Esophagus squamous epithelium (tissue), 5 donors: ENCODE data around the gene MEGF9. TPM values are rescaled to one million over a fixed set of nuclear protein-coding genes. Genes with fewer than 3 reads are reported as not detected.

Experiments
- DNase-seq: peaks from one replicate; lab custom pipeline; 2025; lab: John Stamatoyannopoulos, UW
- H3K27ac ChIP-seq, 4 donors: fragments of 200-600 bp; sonication (generic); one replicate each; pipeline ENCODE4 v1.5.1; 2016 to 2019; ENCODE audit warnings: mild to moderate bottlenecking in 1 of 4
- H3K27me3 ChIP-seq, 4 donors: fragments of 200-600 bp; sonication (generic); 1 replicate in 3 of 4; 2 replicates in 1 of 4; pipeline versions ENCODE4 v1.5.1 to v1.6.0; 2017 to 2021; ENCODE audit warnings: antibody characterized with exemption in 1 of 4
- H3K36me3 ChIP-seq, 3 donors: fragments of 200-600 bp; sonication (generic); one replicate each; pipeline ENCODE4 v1.5.1; 2016 to 2019
- H3K4me1 ChIP-seq, 3 donors: fragments of 200-600 bp; sonication (generic); one replicate each; pipeline ENCODE4 v1.5.1; 2017 to 2019
- H3K4me3 ChIP-seq, 4 donors: fragments of 200-600 bp; sonication (generic); 1 replicate in 3 of 4; 2 replicates in 1 of 4; pipeline ENCODE4 v1.5.1; 2016 to 2019; ENCODE audit warnings: mild to moderate bottlenecking in 2 of 4, moderate library complexity in 1 of 4
- H3K9me3 ChIP-seq, 3 donors: fragments of 200-600 bp; sonication (generic); one replicate each; pipeline ENCODE4 v1.5.1; 2016 to 2019
- CTCF ChIP-seq, 6 experiments: fragments of 450-650 bp in 4 of 6; fragments of 200-600 bp in 2 of 6; sonication (generic) in 2 of 6; IDR thresholded peaks; one replicate each; pipeline ENCODE4 v1.5.1; 2016 to 2019; ENCODE audit warnings: antibody characterized with exemption in 6 of 6, mild to moderate bottlenecking in 4 of 6, moderate library complexity in 4 of 6
- POLR2A ChIP-seq, 4 donors: fragments of 450-650 bp; IDR thresholded peaks; one replicate each; pipeline ENCODE4 v1.6.1; 2017; ENCODE audit warnings: antibody characterized with exemption in 4 of 4, mild to moderate bottlenecking in 4 of 4, moderate library complexity in 3 of 4
- WGBS, 2 donors: methylation state at CpG; one replicate each; pipeline ENCODE4 v1.1.5; 2018; 5-methylcytosine and 5-hydroxymethylcytosine counted together
- intact Hi-C: fragments of 100-400 bp; cut with DNase I; formaldehyde crosslinking; loops from one replicate; pipeline ENCODE4 v1.15.0; 2022
- total RNA-seq, 4 donors: library from RNA; depleted of rRNA; stranded (reverse); fragments of >200 nt; gene quantifications; one replicate each; pipeline ENCODE4 v1.1.0, GENCODE V29; 2016
- donor health status: DM: yes; HTN: yes; CAD: no.

Gene MEGF9
- total RNA-seq, 4 donors from 2014 or later, result 16.2 to 20.8 (median 18.0) TPM

DNA sequence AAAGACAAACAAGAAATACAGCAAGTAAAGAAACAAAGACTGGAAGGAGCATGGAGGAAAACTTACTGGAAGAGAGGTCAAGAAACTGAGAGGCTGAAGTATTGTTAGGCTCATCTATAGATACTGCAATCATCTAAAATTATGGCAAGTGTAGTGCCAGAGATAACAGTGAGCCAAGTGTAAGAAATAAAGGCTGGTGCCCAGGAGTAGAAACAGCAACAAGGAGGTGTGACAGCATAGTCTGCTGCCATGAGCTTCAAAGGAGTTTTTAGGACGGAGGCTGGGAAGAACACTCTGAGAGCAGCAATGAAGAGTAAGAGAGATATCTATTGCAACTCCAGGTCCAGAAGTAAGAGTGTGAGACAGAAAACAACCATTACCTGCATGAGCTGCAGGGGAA, 60.5 kb downstream of the MEGF9 start:
- Histone ChIP-seq H3K27me3 (no peaks in the 10 kb centered on the region), H3K36me3 (peaks cover 0 to 13% (median 0%) of the 10 kb centered on the region in 3 donors), H3K9me3 (no peaks in the 10 kb centered on the region), H3K27ac (no peak overlapping the region), H3K4me3 (no peak overlapping the region), H3K4me1 (peaks cover 0 to 30% (median 5%) of the 10 kb centered on the region in 3 donors)
- intact Hi-C loops, result no loop called here
- 100% methylated on average over 1 of the region's 1 CpG for WGBS, 2 donors
- no peak for DNase-seq
- no peak for TF ChIP-seq CTCF (IDR thresholded peaks at IDR 0.05)
- TF ChIP-seq POLR2A (IDR thresholded peaks at IDR 0.05), result no peak

- 88 to 95% methylated on average over 2 of the region's 2 CpGs for WGBS, 2 donors
- H3K4me1 ChIP-seq, result peaks cover 0 to 30% (median 5%) of the 10 kb centered on the region in 3 donors
- DNase-seq, result no peak
Observed at GRCh38 chr9:120652934-120653333, 61.3 kb downstream of the MEGF9 start.

DNA sequence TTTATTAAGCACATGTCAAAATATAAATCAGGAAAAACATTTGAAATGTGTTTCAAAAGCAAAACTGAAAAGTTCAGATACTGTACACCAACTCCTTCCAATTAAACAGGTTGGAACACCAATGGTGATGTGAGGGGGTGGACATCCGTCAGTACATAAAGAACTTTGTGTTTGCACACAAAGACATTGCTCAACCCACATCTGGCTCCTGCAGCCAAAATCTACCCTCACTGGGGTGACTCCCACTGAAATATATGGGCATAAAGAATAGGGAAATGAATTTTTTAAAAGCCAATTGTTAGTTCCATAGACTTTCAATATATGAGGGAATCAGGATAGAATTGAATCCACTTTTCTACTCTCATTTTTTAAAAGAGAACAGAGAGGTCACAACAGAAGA, 63.9 kb downstream of the MEGF9 start:
- intact Hi-C loops, result no loop called here
- H3K4me1 ChIP-seq, result peaks cover 0 to 24% (median 3%) of the 10 kb centered on the region in 3 donors
- H3K27me3 ChIP-seq, result no peaks in the 10 kb centered on the region
- H3K27ac ChIP-seq, result no peak overlapping the region
- 43 to 53% methylated on average over 1 of the region's 1 CpG for WGBS, 2 donors
- TF ChIP-seq POLR2A (IDR thresholded peaks at IDR 0.05) (no peak), CTCF (IDR thresholded peaks at IDR 0.05) (no peak)
- no peak for DNase-seq
- H3K9me3 ChIP-seq, result no peaks in the 10 kb centered on the region
- no peaks in the 10 kb centered on the region for H3K36me3 ChIP-seq
- no peak overlapping the region for H3K4me3 ChIP-seq

More at GRCh38 chr9:120652934-120653333, 61.3 kb downstream of the MEGF9 start:
- intact Hi-C loops, result no loop called here
- no peak overlapping the region for H3K27ac ChIP-seq
- no peak for TF ChIP-seq CTCF (IDR thresholded peaks at IDR 0.05)
- no peak for TF ChIP-seq POLR2A (IDR thresholded peaks at IDR 0.05)
- no peaks in the 10 kb centered on the region for H3K27me3 ChIP-seq
- H3K36me3 ChIP-seq, result peaks cover 0 to 6% (median 0%) of the 10 kb centered on the region in 3 donors
- H3K4me3 ChIP-seq, result no peak overlapping the region
- no peaks in the 10 kb centered on the region for H3K9me3 ChIP-seq

- TF ChIP-seq CTCF (IDR thresholded peaks at IDR 0.05) (no peak), POLR2A (IDR thresholded peaks at IDR 0.05) (no peak)
Observed at GRCh38 chr9:120648581-120649197, 65.6 kb downstream of the MEGF9 start.

GRCh38 chr9:120646948-120647347, 67.3 kb downstream of the MEGF9 start:
- Histone ChIP-seq H3K9me3 (no peaks in the 10 kb centered on the region), H3K36me3 (peaks cover 0 to 11% (median 0%) of the 10 kb centered on the region in 3 donors), H3K4me3 (no peak overlapping the region), H3K27ac (no peak overlapping the region), H3K4me1 (peaks cover 0 to 16% (median 0%) of the 10 kb centered on the region in 3 donors), H3K27me3 (no peaks in the 10 kb centered on the region)
- intact Hi-C loops, result no loop called here
- DNase-seq, result no peak
- no peak for TF ChIP-seq CTCF (IDR thresholded peaks at IDR 0.05)
- no peak for TF ChIP-seq POLR2A (IDR thresholded peaks at IDR 0.05)
- WGBS, 2 donors, result 91 to 95% methylated on average over 4 of the region's 4 CpGs

More at GRCh38 chr9:120648581-120649197, 65.6 kb downstream of the MEGF9 start:
- 83 to 88% methylated on average over 3 of the region's 3 CpGs for WGBS, 2 donors
- H3K36me3 ChIP-seq, result peaks cover 0 to 9% (median 0%) of the 10 kb centered on the region in 3 donors
- H3K27ac ChIP-seq, result no peak overlapping the region
- no peaks in the 10 kb centered on the region for H3K9me3 ChIP-seq
- no peaks in the 10 kb centered on the region for H3K27me3 ChIP-seq
- intact Hi-C loops, result no loop called here
- DNase-seq, result no peak
- no peak overlapping the region for H3K4me3 ChIP-seq
- H3K4me1 ChIP-seq, result peaks cover 0 to 16% (median 0%) of the 10 kb centered on the region in 3 donors
